Stimulated activated CD8-positive, alpha-beta memory T cell treated with anti-CD3 and anti-CD28 coated beads, Interleukin-2, amount 100 ng/mL, for 1 hour (primary cell): ENCODE data around the gene MVD.
"Not testable (repeated sequence)": the region's sequence is repeated elsewhere in the genome, so short reads cannot be mapped to it uniquely, and the experiment has no call there.

Experiments
- DNase-seq, 2 donors: peaks; one replicate each; pipeline ENCODE4 v3.0.0-alpha.2; 2020; ENCODE audit warnings: low read depth in 2 of 2

MVD gene

DNA sequence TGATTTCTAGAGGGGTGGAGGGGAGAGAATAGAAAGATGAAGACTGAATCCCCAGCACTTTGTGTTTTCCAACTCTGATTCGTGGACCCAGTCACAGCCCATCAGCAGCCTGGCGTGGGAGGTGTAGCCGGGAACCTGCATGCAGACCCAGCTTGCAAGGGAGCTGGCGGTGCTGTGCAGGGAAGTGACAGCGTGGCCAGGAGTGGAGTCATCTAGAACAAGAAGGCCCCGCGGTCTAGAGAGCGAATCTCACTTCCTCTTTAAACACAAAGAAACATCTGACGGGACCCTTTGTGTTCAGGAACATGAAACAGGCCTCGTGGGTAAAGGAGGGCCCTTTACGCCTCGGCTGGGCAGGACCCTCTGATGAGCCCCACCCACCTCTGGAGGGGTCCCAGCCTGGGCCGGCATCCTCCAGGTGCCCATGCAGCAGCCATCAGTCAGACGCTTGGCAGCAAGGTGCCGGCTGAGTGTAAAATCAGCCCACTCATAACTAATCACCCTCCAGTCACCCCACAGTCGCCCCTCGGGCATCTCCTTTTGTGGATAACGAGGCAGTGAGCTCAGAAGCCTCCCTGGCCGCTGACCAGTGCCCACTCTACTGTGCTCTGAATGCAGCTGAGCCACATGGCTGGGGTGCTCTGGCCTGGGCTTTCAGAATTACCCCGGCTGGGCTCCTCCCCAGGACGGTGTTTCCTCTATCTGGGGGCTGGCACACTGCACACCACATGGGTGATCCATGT lies 19.0 kb upstream of the MVD start:
- DNase-seq, result no peak

DNA sequence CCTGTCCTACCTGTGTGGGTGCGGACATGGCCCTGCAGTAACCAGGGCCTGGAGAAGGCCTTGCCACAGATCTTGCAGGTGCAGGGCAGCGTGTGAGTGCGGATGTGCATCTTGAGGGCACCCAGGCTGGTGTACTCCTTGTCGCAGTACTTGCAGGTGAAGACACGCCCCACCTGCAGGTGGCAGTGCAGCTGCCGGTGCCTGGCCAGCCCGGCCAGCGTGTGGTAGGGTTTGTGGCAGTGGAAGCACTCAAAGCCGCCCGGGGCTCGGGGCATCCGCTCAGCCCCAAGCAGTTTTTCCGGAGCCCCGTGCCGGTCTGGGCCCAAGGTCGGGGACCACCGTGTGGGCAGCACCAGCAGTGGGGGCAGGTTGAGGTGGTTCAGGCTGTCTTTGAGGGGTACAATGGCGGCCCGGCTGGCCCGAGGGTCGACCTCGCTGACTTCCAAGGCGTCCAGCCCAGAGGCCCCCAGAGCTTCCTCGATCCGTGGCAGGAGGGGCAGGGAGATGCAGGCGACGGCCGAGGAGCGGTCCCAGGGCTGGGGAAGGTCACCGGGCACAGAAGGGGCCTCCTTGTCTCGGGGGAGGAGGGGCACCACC lies 18.3 kb upstream of the MVD start:
- DNase-seq, result no peak

DNA sequence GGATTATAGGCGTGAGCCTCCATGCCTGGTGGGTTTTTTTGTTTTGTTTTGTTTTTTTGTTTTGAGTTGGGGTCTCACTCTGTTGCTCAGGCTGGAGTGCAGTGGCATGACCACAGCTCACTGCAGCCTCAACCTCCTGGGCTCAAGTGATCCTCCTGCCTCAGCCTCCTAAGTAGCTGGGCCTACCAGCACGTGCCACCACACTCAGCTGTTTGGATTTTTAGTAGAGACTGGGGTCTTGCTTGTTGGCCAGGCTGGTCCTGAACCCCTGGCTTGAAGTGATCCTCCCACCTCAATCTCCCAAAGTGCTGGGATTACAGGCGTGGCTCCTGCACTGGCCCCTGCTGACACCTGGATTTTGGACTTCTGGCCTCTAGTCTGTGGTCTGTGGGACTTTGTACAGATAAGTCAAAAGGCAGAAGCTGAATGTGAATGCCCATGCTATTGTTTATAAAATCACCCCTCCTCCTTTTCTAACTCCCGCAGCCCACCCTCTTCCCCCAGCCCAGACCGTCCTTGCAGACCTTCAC lies 17.7 kb upstream of the MVD start:
- DNase-seq, result no peak

DNA sequence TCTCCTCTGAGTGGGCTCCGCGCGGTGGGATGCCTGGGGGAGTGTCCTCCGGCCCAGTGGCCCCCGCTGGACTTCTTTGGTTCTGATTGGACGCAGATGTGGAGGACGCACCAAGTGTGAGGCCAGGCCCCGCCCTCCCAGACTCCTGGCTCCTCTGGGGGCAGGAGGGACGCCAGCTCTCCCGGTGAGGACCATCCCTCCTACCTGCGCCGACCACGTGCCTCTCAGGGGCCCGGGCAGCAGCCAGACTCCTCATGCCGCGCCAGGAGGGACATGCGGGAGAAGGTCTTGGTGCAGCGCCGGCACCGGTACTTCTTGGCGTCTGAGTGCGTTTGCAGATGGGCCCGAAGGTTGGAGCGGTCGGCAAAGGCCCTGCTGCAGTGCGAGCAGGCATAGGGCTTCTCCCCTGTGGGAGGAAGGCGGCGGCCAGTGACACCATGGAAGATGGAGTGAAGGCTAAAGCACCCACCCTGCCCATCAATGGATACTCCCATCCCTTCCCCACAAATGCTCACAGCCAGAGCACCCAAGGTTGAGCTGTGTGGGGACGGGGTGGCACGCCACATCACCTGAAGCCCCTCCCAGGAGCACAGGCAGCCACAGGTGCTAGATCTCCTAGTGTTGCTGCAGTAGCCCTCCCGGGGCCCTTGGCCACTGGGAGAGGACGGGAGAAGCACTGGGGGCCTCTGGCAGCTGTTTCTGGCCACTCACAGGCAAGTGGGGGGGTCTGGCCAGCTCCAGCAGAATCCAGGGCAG lies 15.5 kb upstream of the MVD start:
- no peak for DNase-seq

DNA sequence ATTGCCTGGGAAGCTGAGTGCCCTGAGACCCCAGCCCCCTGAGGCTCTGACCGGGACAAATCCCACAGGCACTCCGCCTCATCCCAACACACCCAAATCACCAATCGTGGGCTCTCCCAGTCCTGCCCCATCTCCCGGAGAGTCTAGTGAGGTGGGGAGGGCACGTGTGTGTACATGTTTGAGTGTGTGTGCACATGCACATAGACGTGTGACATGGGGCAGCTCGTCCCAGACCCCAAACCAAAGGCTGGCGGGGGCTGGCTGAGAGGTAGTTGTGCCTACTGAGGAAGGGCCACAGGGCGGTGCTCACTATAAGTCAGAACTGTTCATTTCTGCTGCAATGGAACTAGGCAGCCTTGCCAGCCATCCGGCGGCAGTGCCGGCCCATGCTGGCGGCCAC lies 14.8 kb upstream of the MVD start:
- DNase-seq, result no peak

DNA sequence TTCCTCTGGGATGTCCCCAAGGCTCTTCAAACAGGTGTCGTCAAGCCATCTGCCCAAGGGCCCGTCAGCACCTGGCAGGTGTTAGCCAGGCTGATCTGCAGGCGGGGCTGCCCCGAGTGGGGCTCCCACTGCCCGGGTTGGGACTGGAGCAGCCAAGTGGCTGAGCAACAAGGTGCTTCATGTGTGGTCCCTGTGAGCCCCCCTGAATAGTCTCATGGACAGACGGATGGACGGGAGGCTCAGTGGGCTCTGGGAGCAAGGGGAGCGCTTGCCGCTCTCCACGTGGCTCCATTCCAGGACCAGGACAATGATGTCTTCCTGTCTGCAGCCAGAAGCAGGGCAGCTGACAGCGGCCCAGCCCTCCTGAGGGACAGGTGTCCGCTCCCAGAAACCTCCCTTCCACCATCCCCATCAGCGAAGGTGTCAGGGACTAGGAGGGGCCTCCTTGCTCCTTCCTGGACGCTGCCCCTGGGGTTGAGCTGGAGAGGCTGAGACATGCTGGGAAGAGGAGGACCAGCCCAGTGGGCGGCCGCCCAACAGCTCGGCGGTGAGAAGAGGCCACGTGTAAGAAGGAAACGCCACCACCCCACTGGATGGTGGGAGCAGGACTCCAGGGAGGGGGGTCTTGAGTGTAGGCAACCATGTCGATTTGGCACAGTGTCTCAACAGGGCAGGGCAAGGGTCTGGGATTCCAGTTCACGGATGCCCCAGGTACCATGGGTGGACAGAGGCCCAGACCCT lies 13.8 kb upstream of the MVD start:
- DNase-seq, result no peak

DNA sequence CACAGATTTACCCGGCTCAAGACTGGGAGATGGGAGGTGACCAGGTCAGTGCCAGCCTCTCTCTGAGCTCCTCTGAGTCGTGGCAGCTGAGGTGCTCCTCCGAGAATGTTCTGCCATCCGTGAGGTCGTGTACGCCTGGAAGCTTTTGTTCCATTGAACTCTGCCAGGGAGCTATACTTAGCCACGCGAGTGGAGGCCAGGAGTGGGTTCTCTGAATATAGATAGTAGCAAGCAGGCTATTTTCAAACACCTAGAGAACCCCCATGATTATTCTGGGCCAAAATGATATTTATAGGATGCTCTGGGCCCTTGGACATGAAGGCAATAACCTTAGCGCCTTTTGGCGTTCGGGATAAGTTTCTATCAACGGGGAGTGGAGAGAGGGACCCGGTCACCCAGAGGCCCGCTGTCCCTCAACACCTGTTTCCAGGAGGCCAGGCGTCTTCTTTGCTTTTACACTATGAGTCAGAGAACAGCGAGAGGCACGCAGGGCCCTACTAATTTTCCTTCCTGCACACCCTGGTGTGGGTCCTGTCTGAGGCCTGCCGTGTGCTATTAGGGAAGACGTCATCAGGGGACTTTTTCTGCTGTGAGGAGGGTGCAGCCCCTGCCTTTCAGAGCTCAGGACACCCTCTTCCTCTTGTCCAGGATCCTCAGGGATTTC lies 11.0 kb upstream of the MVD start:
- DNase-seq, result no peak

DNA sequence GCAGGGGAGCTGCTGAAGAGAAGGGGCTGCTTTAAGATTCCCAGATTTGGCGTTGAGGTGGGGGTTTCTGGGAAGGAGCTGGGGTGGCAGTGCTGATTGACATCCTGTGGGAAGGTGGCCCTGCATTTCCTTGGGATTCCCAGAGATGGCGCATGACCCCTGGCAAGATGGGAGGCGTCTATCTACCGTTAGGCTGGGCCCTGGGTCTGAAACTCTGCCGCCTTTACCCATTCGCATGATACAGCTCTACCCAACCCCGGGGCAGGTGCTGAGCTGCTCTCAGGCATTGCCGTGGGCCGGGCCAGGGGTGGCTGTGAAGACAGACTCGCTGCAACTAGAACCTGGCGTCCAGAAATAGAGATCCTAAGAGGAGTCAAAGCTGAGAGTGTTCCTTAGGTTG lies 9.9 kb upstream of the MVD start:
- no peak for DNase-seq

DNA sequence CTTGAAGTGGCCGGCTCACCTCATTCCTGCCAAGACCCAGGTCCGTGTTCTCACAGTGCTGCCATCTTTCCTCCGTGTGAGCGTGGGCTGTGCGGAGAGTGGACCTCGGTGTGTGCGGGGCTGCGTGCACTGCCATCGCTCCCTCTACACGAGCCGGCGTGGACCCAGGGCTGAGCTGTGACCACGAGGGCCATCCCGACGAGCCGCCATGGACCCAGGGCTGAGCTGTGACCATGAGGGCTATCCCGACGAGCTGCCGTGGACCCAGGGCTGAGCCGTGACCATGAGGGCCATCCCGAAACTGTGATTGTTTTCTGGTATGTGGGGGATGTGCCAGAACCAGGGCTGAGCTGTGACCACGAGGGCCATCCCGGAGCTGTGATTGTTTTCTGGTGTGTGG lies 8.9 kb upstream of the MVD start:
- no peak for DNase-seq

DNA sequence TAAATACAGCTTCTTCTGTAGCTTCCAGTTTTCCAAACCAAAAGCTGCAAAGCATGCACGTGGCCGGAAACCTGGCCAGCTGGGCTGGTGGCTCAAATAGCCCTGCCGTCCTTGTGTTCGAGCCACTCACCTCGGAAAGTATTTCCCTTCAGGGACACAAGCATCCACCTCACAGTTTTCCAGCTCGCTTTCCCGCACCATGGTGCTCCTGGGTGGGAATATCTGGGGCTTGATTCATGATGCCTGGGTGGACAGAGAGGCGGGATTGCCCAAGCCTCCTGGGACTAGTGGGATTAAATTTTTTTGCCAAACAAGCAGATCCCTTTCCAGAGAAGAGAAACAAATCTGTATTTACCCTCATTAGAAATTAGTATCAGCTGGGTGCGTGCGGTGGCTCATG lies 7.1 kb upstream of the MVD start:
- no peak for DNase-seq

DNA sequence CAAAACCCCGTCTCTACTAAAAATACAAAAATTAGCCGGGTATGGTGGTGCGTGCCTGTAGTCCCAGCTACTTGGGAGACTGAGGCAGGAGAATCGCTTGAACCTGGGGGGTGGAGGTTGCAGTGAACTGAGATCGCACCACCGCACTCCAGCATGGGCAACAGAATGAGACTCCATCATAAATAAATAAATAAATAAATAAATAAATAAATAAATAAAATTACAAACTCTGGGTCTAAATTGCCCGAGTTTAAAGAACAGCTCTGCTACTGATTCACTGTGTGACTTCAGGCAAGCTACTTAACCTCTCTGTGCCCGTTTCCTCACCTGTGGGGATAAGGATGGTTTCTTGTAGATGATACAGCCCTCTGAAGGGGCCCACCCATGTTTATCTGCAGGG lies 6.6 kb upstream of the MVD start:
- DNase-seq, result not testable (repeated sequence)

DNA sequence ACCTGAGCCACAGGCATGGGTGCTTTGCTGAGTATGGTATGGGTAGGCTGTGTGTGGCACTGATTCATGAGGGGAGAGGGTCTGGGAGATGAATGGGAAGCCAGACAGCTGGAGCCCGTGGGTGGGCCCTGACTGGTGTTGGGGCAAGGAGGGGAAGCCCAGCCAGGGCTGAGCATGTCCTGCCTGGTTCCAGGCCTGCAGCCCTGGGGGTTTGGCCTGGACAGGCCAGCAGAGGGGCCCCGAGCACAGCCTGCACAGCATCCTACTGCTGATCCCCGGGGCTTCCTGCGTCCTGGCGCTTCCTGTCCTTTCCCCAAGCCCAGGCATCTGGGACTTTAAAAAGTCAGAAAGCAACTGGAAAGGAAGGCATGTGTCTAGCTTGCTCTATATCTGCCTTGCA lies 4.6 kb upstream of the MVD start:
- no peak for DNase-seq

DNA sequence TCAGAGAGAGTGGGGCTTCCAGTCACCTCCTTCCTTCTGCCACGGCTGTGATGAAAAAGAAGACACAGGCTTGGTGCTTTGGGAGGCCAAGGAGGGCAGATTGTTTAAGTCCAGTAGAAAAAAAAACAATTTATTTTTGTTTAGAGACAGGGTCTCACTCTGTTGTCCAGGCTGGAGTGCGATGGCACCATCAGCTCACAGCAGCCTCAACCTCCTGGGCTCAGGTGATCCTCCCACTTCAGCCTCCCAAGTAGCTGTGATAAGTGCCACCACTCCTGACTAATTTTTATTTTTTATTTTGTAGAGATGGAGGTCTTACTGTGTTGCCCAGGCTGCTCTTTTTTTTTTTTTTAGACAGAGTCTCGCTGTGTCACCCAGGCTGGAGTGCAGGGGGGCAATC lies 2.7 kb upstream of the MVD start:
- DNase-seq, result no peak

DNA sequence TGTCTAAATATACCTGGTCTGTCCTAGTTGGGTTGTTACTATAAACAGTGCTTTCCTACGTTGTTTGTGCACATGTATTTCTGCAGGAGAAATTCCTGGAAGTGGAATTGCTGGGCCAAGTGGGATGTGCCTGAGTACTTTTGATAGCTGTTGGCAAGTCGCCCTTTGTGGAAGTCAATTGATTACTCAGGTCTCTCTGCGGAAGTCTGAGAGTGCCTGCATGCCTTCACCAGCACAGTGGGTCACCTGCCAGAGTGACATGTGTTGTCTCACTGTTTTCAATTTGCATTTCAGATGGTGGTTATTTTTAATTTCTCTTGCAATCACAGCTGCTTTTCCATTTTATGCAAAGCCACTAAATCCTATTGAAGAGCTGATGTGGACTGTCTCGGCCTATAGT lies 2.3 kb upstream of the MVD start:
- DNase-seq, result no peak

DNA sequence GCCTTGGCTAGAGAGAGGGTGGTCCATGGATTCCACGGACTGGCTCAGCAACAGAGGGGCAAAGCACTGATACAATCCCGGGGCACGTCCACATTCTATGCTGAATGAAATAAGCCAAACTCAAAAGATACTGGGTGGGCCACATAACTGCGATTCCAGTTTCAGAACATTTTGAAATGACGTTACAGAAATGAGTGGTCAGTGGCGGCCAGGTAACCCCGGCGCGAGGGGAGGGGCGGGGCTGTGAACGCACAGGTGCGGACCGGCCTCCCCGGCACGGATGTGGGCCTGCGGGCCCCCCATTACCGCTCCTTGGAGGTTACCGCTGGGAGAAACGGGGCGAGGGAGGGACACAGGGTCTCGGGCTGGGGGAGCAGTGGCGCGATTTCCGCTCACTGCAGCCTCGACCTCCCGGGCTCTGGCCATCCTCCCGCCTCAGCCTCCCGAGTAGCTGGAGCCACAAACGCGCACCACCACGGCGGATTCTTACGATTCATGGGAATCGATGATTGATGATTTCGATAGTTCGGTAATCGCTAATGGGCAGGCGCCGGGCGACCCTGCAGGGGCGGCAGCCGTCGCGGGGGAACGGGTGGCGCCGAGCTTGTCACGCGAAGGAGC lies 559 bp downstream of the MVD start:
- no peak for DNase-seq

DNA sequence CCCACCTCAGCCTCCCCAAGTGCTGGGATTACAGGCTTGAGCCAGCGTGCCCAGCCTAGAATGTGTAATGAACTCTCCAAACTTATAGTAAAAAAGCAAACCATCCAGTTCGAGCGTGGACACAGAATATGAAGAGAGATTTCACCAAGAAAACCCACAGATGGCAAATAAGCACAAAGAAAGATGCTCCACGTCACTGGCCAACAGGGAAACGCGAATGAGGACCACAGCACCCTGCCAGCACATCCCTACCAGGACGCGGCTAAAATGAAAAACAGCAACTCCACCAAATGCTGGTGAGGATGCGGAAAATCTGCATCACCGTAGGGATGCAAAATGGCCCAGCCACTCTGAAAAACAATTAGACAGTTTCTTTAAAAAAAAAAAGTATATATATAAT lies 1.4 kb downstream of the MVD start:
- no peak for DNase-seq

DNA sequence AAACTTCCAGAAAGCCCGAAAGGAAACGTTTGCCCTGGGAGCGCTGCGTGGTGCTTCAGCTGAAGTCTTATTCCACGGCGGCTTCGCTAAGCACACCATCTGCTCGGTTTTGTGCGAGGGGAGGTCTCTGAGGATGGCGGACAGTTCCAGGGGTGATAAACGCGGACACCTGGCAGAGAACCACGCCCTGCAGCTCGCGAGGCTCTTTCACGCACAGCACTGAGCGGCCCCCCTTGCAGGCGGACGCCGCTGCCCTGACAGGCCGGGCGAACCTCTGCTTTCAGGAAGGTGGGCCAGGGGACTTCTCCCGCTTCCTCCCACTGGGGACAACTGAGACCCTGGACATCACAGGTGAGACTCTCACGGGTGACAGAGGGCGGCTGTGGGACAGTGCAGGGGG lies 3.7 kb downstream of the MVD start:
- no peak for DNase-seq

DNA sequence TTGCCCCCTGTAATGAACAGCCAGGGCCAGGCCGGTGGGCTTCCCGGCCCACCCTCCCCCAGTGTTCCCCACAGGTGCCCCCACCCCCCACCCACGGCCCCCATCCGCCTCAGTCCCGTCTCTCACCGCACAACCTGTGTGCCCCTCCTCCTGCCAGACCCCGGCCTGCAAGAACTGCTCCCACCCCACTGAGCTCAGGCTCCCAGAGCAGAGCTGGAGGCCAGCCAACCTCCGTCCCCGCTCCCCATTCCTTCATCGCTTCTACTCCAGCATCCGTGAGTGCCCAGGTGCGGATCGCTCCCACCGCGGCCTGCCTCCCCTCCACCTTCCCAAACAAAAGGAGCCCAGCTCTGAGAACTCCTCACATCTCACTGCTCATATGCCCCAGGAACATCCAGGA lies 4.2 kb downstream of the MVD start:
- no peak for DNase-seq

DNA sequence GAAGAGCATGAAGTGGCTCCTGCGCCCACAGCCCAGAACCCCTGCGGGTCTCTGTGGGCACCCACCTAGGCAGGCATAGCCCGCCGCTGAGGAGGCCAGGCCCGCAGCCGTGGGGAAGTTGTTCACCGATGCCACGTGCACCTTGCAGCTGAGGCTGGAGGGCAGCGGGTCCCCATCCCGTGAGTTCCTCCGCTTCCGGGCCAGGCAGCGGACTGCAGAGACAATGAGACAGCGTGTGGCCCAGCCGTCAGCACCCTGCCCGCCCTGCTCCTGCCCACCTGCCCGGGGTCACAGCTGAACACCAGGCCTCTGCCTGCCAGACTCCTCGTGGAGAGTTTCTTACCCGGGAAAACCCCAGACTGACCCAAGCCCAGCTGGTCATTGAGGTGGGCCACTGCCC lies 5.5 kb downstream of the MVD start:
- no peak for DNase-seq

DNA sequence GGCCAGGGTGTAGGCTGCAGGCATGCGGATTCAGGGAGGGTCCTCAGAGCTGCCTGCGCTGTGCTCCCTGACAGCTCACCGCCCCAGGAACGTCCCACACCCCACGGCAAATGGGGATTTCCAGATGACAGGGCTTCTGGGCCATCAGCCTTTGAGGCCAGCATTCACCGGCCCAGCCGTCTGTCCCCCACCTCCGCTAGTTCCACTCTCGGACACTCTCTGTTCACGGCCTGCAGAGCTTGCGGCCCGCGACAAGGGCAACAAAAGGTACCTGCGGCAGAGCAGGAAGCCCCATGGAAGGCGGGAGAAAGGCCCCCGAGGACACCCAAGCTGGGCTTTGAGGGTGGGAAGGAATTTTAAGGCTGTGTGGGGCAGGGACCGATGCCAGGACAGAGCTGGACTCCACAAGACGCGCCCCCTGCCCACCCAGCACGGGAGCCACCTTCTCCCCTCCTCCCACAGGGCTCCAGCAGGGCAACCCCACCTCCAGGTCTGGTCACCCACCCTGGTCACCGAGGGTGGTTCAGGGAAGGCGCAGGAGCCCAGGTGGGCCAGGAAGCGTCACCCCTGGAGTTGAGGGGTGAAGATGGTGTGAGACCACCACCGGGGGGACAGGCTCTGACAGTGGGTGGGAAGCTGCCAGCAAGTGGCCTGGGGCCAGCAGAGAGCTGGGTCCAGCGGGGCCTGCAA lies 6.5 kb downstream of the MVD start:
- no peak for DNase-seq
